Prostate gland (tissue), 2 donors: ENCODE results near the gene THAP10.

Experiments used
- CTCF ChIP-seq, 4 experiments: fragments of 200-600 bp in 2 of 4; fragments of 450-650 bp in 2 of 4; sonication (generic) in 2 of 4; IDR thresholded peaks; 1 replicate in 3 of 4; 2 replicates in 1 of 4; pipeline ENCODE4 v1.5.1; 2016 to 2019; ENCODE audit warnings: antibody characterized with exemption in 4 of 4, mild to moderate bottlenecking in 2 of 4, moderate library complexity in 2 of 4
- POLR2AphosphoS5 ChIP-seq: sonication (generic); formaldehyde crosslinking; IDR thresholded peaks from one replicate; pipeline ENCODE4 v1.6.1; 2017; ENCODE audit warnings: antibody characterized with exemption

- TF ChIP-seq POLR2AphosphoS5 (no peak), CTCF (IDR thresholded peaks at IDR 0.05) (no peak)
Observed at GRCh38 chr15:70859998-70860397, 32.2 kb downstream of the THAP10 start.
